Ishikawa (cell line): ENCODE measurements around the gene VIPR2.

Source experiments
- EGR1 ChIP-seq: IDR thresholded peaks from 2 replicates; pipeline ENCODE4 v1.6.1; 2012
- EP300 ChIP-seq: IDR thresholded peaks from 2 replicates; pipeline ENCODE4 v1.6.1; 2012; ENCODE audit warnings: borderline replicate concordance

- TF ChIP-seq EGR1 (no peak), EP300 (no peak)
Observed at GRCh38 chr7:159023746-159024145, 120.9 kb downstream of the VIPR2 start.
